Measurements from ENCODE around the gene SFTPB.
"Not testable (repeated sequence)": the region's sequence is repeated elsewhere in the genome, so short reads cannot be mapped to it uniquely, and the experiment has no call there.

Gene SFTPB

GRCh38 chr2:85675866-85676548 lies 8.0 kb upstream of the SFTPB start:
- no peak for DNase-seq (ENCODE audit: low read depth)

DNA sequence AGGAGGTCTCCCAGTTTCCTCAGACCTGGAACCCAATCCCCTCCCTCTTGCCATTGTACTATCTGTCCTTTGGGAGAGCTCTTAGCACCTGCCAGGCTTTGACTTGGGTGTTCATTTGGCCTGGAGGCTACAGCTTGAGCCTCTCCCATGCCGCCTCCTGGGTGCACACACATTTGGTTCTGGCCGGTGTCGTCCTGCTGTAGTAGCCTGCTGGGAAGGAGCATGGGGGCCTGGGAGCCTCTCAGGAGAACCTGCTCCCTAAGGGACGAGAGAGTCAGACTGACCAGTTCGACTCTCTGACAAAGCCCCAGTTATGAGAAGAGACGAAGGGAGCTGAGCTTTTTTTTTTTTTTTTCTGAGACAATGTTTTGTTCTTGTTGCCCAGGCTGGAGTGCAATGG lies 7.4 kb upstream of the SFTPB start:
- DNase-seq (ENCODE audit: low read depth): no peak

- no peak for DNase-seq (ENCODE audit: low read depth)
Measured at GRCh38 chr2:85674417-85674816, 6.4 kb upstream of the SFTPB start.

GRCh38 chr2:85673716-85674375 lies 5.8 kb upstream of the SFTPB start:
- DNase-seq (ENCODE audit: low read depth): no peak

GRCh38 chr2:85672456-85672855 lies 4.5 kb upstream of the SFTPB start:
- DNase-seq (ENCODE audit: low read depth): no peak

DNA sequence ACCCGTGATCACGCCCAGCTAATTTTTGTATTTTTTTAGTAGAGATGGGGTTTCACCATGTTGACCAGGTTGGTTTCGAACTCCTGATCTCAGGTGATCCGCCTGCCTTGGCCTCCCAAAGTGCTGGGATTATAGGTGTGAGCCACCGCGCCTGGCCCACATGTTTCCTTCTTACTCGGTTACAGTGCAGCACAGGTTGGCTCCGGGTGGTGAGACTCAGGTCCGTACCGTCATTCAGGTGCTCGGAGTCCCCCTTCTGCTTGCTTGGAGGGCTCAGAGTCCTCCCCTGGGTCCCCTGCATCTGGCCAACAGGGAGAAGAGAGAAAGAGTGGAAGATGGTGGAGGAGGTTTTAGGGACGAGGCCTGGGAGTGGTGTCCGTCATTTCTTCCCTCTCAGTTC lies 2.4 kb upstream of the SFTPB start:
- DNase-seq (ENCODE audit: low read depth): not testable (repeated sequence)

DNA sequence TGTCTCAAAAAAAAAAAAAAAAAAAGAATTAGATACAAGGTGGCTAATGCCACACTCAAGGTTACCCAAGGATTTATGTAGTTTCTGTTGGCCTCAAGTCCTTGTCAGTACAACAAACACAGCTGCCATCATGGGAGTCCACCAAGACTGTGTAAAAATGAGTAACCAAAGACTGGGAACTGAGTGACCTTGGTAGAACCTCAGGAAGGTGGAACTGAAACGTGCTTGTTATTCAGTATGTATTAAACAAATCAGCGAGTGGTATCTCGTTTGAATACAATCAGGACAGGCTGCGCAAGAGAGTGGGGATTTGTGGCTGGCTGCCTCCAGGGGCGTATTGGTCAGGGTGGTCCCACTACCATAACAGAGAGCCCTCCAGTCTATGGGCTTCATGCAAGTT lies 1.6 kb upstream of the SFTPB start:
- no peak for DNase-seq (ENCODE audit: low read depth)

DNA sequence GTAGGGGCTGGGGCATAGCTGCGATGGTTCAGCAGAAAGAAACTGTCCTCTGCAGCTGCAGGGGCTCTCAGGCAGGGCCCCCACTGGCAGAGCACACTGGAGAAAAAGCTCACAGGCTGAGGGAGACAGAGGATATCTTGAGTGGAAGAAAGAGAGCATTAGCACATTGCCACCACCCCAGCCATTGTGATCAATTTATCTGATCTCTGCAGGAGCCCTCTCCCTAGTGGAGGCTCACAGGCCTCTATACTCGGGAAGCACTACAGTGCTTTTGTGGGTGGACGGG lies 801 bp upstream of the SFTPB start:
- no peak for DNase-seq (ENCODE audit: low read depth)

DNA sequence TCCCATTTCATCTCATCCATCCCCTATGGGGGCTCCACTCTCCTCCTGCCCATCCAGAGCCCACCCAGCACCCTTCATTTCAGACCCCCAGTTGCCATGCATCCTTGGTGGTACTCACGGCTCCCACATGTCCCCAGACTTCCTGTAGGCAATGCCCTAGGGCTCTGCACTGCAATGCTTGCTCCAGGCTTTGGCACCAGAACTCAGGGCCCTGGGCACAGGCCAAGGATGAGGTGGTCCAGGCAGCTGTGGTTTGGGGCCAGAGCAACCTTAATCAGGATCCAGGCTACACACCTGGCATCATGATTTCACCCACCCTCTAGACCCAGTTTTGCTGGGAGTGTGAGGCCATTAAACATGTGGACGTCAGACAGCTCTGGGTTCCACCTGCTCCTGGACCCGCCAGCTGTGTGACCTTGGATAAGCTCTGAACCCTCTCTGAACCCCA lies 414 bp downstream of the SFTPB start:
- DNase-seq (ENCODE audit: low read depth): no peak

GRCh38 chr2:85666435-85667316 lies 1.3 kb downstream of the SFTPB start:
- DNase-seq (ENCODE audit: low read depth): no peak

DNA sequence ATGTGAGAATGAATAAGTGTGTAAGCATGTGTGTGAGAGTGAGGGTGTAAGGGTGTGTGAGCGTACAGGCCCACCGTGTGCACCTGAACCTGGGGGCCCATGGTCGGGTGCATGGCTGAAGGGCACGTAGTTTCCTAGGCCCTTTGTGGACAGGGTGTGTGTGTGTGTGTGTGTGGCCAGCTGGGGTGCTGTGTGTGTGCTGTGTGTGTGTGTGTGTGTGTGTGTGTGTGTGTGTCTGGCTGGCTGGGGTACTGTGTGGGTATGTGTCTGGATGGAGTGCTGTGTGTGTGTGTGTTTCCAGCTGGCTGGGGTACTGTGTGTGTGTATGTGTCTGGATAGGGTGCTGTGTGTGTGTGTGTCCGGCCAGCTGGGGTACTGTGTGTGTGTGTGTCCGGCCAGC lies 2.0 kb downstream of the SFTPB start:
- DNase-seq (ENCODE audit: low read depth): no peak

DNA sequence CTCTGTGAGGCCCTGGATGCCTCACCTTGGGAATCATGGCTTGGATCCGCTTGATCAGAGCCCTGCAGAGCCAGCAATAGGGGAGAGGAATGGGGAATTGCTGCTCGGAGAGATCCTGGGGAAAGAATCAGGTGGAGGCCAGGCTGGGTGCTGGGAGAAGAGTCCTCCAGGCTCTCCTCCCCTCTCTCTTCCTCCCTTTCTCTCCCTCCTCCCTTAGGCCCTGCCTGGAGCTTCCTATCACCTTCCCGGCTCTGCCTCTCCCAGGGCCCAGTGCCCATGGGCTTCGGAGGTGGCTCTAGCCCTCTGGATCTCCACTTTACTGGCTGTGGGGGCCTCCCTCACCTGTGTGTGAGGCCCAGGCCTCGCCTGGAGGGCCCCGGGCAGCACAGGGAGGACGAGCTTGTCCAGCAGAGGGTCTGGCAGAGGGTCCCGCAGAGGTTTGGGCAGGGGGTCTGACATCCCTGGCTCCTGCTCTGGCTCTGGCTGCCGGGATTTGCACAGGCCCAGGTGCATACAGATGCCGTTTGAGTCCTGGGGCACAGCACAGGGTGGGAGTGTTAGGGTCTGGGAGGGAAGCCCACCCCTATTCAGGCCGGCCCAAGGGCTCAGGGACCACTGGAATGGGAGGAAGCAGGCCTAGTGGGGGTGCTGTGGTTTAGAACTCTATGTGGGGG lies 2.6 kb downstream of the SFTPB start:
- no peak for DNase-seq (ENCODE audit: low read depth)

DNA sequence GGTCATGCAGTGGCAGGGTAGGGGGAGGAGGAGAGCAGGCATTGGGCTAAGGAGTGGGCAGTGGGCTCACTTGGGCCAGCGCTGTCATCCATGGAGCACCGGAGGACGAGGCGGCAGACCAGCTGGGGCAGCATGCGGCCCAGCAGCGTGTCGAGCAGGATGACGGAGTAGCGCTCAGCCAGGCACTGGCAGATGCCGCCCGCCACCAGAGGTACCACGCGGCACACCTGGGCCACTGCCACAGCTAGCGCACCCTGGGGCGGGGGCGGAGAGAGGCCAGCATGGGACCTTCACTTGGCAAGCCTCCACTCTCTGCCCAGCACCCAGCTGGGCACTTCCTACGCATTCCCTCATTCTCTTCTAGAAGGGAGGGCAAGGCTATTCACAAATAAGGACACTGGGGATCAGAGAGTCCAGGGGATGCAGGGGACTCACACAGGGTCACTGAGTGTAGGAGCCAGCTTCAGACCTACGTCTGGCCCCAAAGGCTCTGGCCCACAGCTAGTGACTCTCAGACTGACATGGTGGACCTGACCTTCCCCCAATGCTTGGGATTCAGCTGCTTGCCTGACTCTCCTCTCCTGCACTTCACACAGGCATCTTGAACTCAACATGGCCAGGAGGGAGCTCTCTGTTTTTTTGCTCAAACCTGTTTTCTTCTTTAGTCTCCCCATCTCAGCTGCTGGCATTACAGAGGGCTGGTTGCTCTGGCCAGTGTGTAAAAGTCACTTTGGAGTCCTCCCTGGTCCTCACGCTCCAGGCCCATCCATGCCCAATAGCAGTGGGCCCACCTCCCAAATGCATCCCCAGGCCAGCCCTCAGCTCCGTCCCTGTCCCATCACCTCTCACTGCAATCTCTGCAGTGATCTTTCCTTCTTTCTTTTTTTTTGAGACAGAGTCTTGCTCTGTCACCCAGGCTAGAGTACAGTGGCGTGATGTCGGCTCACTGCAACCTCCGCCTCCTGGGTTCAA lies 4.1 kb downstream of the SFTPB start:
- DNase-seq (ENCODE audit: low read depth): no peak

GRCh38 chr2:85662899-85663593 lies 5.0 kb downstream of the SFTPB start:
- DNase-seq (ENCODE audit: low read depth): no peak

DNA sequence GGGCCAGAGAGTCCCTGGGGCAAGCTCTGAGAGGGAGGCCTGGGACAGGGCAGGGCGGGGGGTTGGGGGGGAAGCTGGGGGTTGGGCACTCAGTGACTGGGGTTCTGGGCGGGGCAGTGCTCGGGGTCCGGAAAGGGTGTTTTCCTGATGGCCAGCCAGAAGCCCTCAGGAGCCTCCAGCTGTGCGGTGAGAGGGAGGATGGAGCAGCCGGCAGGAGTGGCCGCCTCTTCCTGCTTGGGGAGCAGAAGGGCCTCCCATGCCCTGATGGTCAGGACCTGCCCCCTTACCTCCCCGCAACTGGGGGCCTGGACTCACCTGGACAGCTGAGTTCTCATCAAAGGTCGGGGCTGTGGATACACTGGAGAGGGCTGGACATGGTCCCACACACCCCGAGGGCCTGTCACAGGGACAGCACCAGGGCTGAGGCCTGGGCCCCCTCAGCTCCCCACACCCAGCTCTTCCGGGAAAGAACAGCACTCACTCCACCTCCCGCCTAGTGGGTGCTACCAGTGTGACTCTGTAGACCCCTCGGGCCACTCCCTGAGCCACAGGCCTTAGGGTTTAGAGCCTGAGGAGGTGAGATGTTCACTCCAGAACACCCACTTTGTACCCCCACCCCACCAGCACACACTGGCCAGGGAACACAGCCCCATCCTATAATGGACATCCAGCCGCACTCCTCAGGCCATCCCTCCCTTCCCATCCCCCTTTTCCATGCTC lies 6.7 kb downstream of the SFTPB start:
- no peak for DNase-seq (ENCODE audit: low read depth)

DNA sequence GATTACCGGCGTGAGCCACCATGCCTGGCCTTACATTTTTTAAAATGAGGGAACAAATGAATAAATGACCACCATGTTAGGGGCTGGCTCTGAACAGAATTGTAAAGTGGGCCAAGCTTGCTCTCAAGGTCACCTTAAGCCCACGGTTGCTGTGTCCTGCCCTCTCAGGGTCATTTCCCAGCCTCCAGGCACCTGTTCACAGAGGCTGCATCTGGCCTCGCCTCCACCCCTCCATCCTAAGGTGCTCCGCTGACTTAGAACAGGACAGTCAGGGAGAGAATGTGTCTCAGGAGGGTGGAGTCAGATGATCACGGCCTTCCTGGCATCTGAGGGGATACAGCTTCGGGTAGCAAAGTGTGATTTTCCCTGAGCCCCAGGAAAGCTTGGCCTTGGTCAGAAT lies 7.3 kb downstream of the SFTPB start:
- no peak for DNase-seq (ENCODE audit: low read depth)

GRCh38 chr2:85660301-85660700 lies 7.7 kb downstream of the SFTPB start:
- not testable (repeated sequence) for DNase-seq (ENCODE audit: low read depth)

GRCh38 chr2:85659324-85659981 lies 8.5 kb downstream of the SFTPB start:
- DNase-seq (ENCODE audit: low read depth): no peak

GRCh38 chr2:85657399-85657798 lies 10.6 kb downstream of the SFTPB start:
- DNase-seq (ENCODE audit: low read depth): not testable (repeated sequence)

DNA sequence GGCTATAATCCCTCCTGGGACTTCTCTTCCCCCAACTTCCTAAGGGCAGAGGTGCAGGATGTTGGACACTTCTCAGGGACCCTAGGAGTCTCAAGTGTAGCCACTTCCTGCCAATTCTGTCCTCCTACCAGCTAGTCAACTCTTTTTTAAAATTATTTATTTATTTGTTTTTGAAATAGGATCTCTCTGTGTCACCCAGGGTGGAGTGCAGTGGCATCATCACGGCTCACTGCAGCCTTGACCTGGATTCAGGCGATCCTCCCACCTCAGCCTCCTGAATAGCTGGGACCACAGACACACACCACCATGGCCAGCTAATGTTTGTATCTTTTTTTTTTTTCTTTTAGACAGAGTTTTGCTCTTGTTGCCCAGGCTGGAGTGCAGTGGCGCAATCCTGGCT lies 11.5 kb downstream of the SFTPB start:
- DNase-seq (ENCODE audit: low read depth): no peak
